ENCODE measurements around the gene VWA8. TPM values are rescaled to one million over a fixed set of nuclear protein-coding genes. Genes with fewer than 3 reads are reported as not detected.

Gene VWA8
- total and polyA plus RNA-seq, 2 of the 13 experiments (the other 11 are each of a cell fraction or from before 2014, with no cell fraction given): 9.1 to 17.3 TPM

- no peak for FAIRE-seq
Measured at GRCh38 chr13:41751277-41751676, 209.6 kb downstream of the VWA8 start.

More at GRCh38 chr13:41751277-41751676, 209.6 kb downstream of the VWA8 start:
- intact Hi-C loops (cut with micrococcal nuclease; ENCODE audit: unreplicated experiment) (no loop called here), in situ Hi-C loops (cut with HindIII; ENCODE audit: extremely low pct_ligation_motif_present, low pct_unique_long_range_greater_than_20kb) (no loop called here)
- Histone ChIP-seq H2AFZ (ENCODE audit: low read length) (no peak overlapping the region), H3K4me2 (ENCODE audit: low read depth, low read length) (no peak overlapping the region), H3K79me2 (ENCODE audit: insufficient read depth, low read length) (no peaks in the 10 kb centered on the region), H4K20me1 (ENCODE audit: insufficient read depth, low read length) (no peaks in the 10 kb centered on the region), H3K9ac (ENCODE audit: insufficient read depth, low read depth, low read length) (no peak overlapping the region), H3K36me3 (replicated peaks in 1 of 2; ENCODE audit: control insufficient read depth in 1 of 2, insufficient read depth in 2 of 2, low read length in 2 of 2) (no peaks in the 10 kb centered on the region), H3K27ac (ENCODE audit: extremely low read length, insufficient read depth, low read length) (no peak overlapping the region), H3K27me3 (ENCODE audit: control insufficient read depth in 1 of 2, insufficient read depth in 2 of 2, low read length in 2 of 2) (no peaks in the 10 kb centered on the region), H3K9me3 (ENCODE audit: low read length) (no peaks in the 10 kb centered on the region), H3K4me1 (ENCODE audit: insufficient read depth, low read length) (no peaks in the 10 kb centered on the region), H3K4me3 (replicated peaks in 1 of 3; ENCODE audit: insufficient read depth in 1 of 3, low read depth in 2 of 3, low read length in 3 of 3) (no peak overlapping the region)
- BruUV-seq (replicated peaks): no TSS peak
- 95% methylated on average over 2 of the region's 2 CpGs for WGBS (ENCODE audit: low lambda C conversion rate)
- DNase-seq (ENCODE audit: low spot score) (no peak), ATAC-seq (no peak)
- TF ChIP-seq ZNF7 (CRISPR knock-in tag; IDR thresholded peaks at IDR 0.05): no peak
- TF ChIP-seq AHR (CRISPR knock-in tag; IDR thresholded peaks at IDR 0.05): no peak
- TF ChIP-seq CTCF (CRISPR knock-in tag; IDR thresholded peaks at IDR 0.05): no peak
- TF ChIP-seq MXD1 (CRISPR knock-in tag; IDR thresholded peaks at IDR 0.05): no peak
- TF ChIP-seq ARNT (IDR thresholded peaks at IDR 0.05): no peak
- no peak for TF ChIP-seq ZNF414 (CRISPR knock-in tag; IDR thresholded peaks at IDR 0.05)
- CTCF ChIA-PET (ENCODE audit: low intra/inter-chr PET ratio, low total read pairs): no interaction called here
- POLR2A ChIA-PET: no interaction called here
